Measurements from ENCODE around the gene NDUFB7. TPM values are rescaled to one million over a fixed set of nuclear protein-coding genes. Genes with fewer than 3 reads are reported as not detected.
"Not testable (repeated sequence)": the region's sequence is repeated elsewhere in the genome, so short reads cannot be mapped to it uniquely, and the experiment has no call there.

The NDUFB7 gene
- total and polyA plus RNA-seq, 9 donors = 86.9 to 429 (median 153) TPM; not detected in 1

DNA sequence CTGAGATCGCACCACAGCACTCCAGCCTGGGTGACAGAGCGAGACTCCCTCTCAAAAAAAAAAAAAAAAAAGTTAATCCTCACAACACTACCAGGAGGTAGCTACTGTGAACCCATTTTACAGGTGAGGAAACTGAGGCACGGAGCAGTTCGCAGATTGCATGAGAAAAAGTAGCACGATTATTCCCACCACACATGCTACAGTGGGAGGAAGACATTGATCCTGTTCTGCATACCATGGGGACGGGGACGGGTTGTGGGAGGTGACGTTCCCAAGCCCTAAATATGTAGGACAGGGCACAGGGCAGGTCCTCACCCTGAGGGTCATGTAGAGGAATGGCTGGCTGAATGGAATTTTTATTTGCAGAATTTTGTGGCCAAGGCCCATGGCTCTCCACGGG, 34.8 kb upstream of the NDUFB7 start:
- no peaks in the 10 kb centered on the region for H3K9me3 ChIP-seq
- no peak for DNase-seq
- no peaks in the 10 kb centered on the region for H3K4me1 ChIP-seq (ENCODE audit: insufficient read depth)
- H3K27ac ChIP-seq = no peak overlapping the region
- 68 to 73% (median 69%) methylated on average over 9 of the region's 9 CpGs for WGBS, 3 donors
- H3K27me3 ChIP-seq = no peaks in the 10 kb centered on the region
- no peaks in the 10 kb centered on the region for H3K36me3 ChIP-seq
- no peak overlapping the region for H3K4me3 ChIP-seq
- intact Hi-C loops (cut with DNase I) = loop anchor here in 1 of 4 donors (10.0 kb wide), 1 partner anchor 48 kb away; no protein-coding TSS in a partner anchor
- TF ChIP-seq EP300 (IDR thresholded peaks at IDR 0.05) = no peak
- TF ChIP-seq POLR2A (IDR thresholded peaks at IDR 0.05) = no peak

DNA sequence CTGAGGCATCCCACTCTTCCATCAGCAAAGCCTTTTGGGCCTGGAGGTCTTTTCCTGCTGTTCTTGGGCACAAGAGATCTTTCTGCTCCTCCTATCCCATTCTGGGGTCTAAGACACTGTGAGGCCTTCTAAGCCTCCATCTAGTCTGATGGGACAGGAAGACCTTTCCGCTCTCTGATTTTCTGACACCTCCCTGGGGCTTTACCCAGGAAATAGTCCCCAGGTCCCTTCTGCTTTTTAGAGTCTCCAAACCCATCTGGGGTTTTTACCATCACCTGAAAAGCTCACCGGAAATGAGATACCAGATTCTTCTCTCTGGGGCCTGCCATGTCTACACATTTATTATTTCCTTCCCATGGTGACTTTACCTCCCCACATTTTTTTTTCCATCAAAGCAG, 32.1 kb upstream of the NDUFB7 start:
- no peak for DNase-seq
- intact Hi-C loops (cut with DNase I) = loop anchor here in 1 of 4 donors (10.0 kb wide), 1 partner anchor 51 kb away; no protein-coding TSS in a partner anchor
- WGBS, 3 donors = 87 to 95% (median 90%) methylated on average over 2 of the region's 2 CpGs

DNA sequence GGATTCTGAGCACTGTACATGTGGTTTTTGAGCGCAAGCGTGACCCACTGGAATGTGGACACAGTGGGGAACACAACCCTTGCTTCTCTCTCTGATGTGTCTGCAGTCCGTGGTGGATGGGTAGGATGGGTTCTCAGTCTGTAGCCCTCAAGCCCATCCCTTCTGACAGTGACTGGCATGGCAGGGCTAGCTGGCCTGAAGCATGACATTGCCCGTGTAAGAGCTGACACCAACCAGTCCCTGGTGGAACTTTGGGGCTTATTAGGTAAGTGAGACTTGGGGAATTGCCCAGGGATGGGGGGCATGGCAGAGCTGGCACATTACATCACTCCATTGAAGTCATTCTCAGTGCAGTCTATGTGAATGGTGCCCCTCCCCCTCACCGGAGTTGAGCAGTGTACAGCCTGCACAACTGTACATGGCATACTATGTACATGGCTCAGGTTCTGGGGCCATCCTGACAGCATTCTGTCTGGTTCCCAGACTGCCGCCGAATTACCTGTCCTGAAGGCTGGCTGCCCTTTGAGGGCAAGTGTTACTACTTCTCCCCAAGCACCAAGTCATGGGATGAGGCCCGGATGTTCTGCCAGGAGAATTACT, 27.8 kb upstream of the NDUFB7 start:
- no peak overlapping the region for H3K4me3 ChIP-seq
- H3K36me3 ChIP-seq = no peaks in the 10 kb centered on the region
- H3K4me1 ChIP-seq (ENCODE audit: insufficient read depth) = no peaks in the 10 kb centered on the region
- intact Hi-C loops (cut with DNase I) = loop anchor here in 1 of 4 donors (10.0 kb wide), 1 partner anchor 55 kb away; no protein-coding TSS in a partner anchor
- H3K9me3 ChIP-seq = no peaks in the 10 kb centered on the region
- H3K27ac ChIP-seq = no peak overlapping the region
- 83 to 92% (median 88%) methylated on average over 8 of the region's 8 CpGs for WGBS, 3 donors
- DNase-seq = no peak
- TF ChIP-seq, protein P1, sequence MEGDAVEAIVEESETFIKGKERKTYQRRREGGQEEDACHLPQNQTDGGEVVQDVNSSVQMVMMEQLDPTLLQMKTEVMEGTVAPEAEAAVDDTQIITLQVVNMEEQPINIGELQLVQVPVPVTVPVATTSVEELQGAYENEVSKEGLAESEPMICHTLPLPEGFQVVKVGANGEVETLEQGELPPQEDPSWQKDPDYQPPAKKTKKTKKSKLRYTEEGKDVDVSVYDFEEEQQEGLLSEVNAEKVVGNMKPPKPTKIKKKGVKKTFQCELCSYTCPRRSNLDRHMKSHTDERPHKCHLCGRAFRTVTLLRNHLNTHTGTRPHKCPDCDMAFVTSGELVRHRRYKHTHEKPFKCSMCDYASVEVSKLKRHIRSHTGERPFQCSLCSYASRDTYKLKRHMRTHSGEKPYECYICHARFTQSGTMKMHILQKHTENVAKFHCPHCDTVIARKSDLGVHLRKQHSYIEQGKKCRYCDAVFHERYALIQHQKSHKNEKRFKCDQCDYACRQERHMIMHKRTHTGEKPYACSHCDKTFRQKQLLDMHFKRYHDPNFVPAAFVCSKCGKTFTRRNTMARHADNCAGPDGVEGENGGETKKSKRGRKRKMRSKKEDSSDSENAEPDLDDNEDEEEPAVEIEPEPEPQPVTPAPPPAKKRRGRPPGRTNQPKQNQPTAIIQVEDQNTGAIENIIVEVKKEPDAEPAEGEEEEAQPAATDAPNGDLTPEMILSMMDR (IDR thresholded peaks at IDR 0.05) = no peak
- no peak for TF ChIP-seq EP300 (IDR thresholded peaks at IDR 0.05)
- no peak for TF ChIP-seq POLR2A (IDR thresholded peaks at IDR 0.05)
- H3K27me3 ChIP-seq = no peaks in the 10 kb centered on the region

More for the DNA sequence above, 32.1 kb upstream of the NDUFB7 start:
- H3K36me3 ChIP-seq = no peaks in the 10 kb centered on the region
- TF ChIP-seq POLR2A (IDR thresholded peaks at IDR 0.05) = no peak
- TF ChIP-seq, protein P1 (IDR thresholded peaks at IDR 0.05) = no peak
- no peak for TF ChIP-seq EP300 (IDR thresholded peaks at IDR 0.05)
- no peaks in the 10 kb centered on the region for H3K4me1 ChIP-seq (ENCODE audit: insufficient read depth)
- no peaks in the 10 kb centered on the region for H3K27me3 ChIP-seq
- H3K4me3 ChIP-seq = no peak overlapping the region
- no peaks in the 10 kb centered on the region for H3K9me3 ChIP-seq
- H3K27ac ChIP-seq = no peak overlapping the region

DNA sequence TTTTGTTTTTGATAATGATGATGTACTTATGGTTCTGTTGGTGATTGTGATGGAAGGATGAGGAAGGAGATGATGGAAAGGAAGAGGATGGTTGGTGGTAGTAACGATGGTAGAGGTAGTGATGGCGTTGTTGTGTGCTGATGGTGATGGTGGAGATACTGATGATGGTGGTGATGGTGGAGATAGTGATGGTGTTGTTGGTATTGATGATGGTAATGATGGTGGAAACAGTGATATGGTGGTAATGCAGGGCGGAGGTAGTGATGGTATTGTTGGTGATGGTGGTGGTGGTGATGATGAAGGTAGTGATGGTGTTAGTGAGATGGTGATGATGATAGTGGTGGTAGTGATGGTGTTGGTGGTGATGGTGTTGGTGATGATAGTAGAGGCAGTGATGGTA, 23.7 kb upstream of the NDUFB7 start:
- intact Hi-C loops (cut with DNase I) = no loop called here
- no peak for DNase-seq
- Histone ChIP-seq H3K9me3 (no peaks in the 10 kb centered on the region), H3K27ac (no peak overlapping the region), H3K36me3 (no peaks in the 10 kb centered on the region), H3K4me1 (ENCODE audit: insufficient read depth) (no peaks in the 10 kb centered on the region), H3K4me3 (no peak overlapping the region), H3K27me3 (no peaks in the 10 kb centered on the region)
- 81 to 91% (median 87%) methylated on average over 3 of the region's 3 CpGs for WGBS, 3 donors
- TF ChIP-seq POLR2A (IDR thresholded peaks at IDR 0.05) (no peak), EP300 (IDR thresholded peaks at IDR 0.05) (no peak)
- TF ChIP-seq, protein P1 (IDR thresholded peaks at IDR 0.05) = no peak

DNA sequence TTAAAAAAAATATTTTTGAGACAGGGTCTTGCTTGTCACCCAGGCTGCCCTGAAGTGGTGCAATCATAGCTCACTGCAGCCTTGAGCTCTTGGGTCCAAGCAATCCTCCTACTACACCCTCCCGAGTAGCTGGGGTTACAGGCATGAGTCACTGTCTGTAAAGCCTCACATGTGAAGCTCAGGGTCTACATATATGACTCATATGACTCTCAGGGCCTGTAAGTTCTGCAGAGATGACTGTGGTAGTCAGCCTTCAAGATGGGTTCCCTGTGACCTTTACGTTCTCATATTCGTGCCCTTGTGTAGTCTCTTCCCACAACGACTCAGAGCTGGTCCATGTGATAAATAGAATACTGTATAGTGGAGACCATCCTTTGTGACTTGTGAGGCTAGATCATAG, 17.6 kb upstream of the NDUFB7 start:
- DNase-seq; H3K36me3 ChIP-seq; H3K4me1 ChIP-seq (ENCODE audit: insufficient read depth); H3K27me3 ChIP-seq; H3K27ac ChIP-seq; H3K4me3 ChIP-seq; H3K9me3 ChIP-seq; intact Hi-C loops (cut with DNase I): not testable (repeated sequence)
- 64% methylated on average over 4 of the region's 4 CpGs; no CpG with 5 or more reads in 2 of the 3 donors for WGBS, 3 donors

DNA sequence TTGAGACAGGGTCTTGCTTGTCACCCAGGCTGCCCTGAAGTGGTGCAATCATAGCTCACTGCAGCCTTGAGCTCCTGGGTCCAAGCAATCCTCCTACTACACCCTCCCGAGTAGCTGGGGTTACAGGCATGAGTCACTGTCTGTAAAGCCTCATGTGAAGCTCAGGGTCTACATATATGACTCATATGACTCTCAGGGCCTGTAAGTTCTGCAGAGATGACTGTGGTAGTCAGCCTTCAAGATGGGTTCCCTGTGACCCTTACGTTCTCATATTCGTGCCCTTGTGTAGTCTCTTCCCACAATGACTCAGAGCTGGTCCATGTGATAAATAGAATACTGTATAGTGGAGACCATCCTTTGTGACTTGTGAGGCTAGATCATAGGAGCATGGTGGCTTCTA, 13.3 kb upstream of the NDUFB7 start:
- DNase-seq; H3K36me3 ChIP-seq; intact Hi-C loops (cut with DNase I); H3K4me3 ChIP-seq; H3K27ac ChIP-seq; H3K27me3 ChIP-seq; H3K9me3 ChIP-seq; H3K4me1 ChIP-seq (ENCODE audit: insufficient read depth): not testable (repeated sequence)
- 58 to 75% (median 69%) methylated on average over 3 of the region's 3 CpGs for WGBS, 3 donors

DNA sequence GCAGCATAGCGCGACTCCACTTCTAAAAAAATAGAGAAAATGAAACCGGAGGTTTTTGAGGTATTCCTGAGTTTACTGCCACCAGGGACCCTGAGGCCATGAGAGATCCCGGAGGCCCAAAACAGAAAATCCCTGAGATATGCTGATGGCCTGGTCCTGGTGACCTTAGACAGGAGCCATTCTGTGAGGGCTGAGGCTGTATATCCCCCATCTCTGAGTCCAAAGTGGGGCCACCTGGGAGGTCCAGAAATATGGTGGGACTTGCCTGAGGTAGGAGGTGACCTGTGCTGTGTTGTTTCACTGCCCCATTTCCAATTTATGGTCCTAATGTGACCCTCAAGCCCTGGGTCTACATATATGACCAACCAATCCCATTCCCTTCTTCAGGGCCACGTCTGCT, 12.5 kb upstream of the NDUFB7 start:
- H3K4me1 ChIP-seq (ENCODE audit: insufficient read depth); H3K27ac ChIP-seq; H3K9me3 ChIP-seq; H3K4me3 ChIP-seq; H3K27me3 ChIP-seq; H3K36me3 ChIP-seq; DNase-seq; intact Hi-C loops (cut with DNase I): not testable (repeated sequence)
- 83 to 89% (median 86%) methylated on average over 4 to 5 of the region's 5 CpGs for WGBS, 3 donors
